ENCODE data around the gene VSTM4. TPM values are rescaled to one million over a fixed set of nuclear protein-coding genes. Genes with fewer than 3 reads are reported as not detected.

VSTM4 gene
- total RNA-seq, 4 donors from 2014 or later, result 10.0 to 21.4 (median 12.6) TPM

- Histone ChIP-seq H3K27me3 (no peaks in the 10 kb centered on the region), H3K4me1 (peaks cover 16 to 20% (median 18%) of the 10 kb centered on the region in 4 donors), H3K36me3 (peaks cover 0 to 5% (median 0%) of the 10 kb centered on the region in 4 donors), H3K27ac (replicated peaks in 1 of 4) (no peak overlapping the region), H3K4me3 (no peak overlapping the region), H3K9me3 (no peaks in the 10 kb centered on the region)
- WGBS, result 73% methylated on average over 4 of the region's 4 CpGs
- intact Hi-C loops (cut with DNase I), result no loop called here
- no peak for TF ChIP-seq EP300 (IDR thresholded peaks at IDR 0.05)
- TF ChIP-seq CTCF (IDR thresholded peaks at IDR 0.05), result no peak
- TF ChIP-seq POLR2AphosphoS5 (IDR thresholded peaks at IDR 0.05), result no peak
- TF ChIP-seq POLR2A (IDR thresholded peaks at IDR 0.05; ENCODE audit: low read depth), result no peak
- no peak for DNase-seq (ENCODE audit: extremely low spot score)
These were observed 20.7 kb downstream of the VSTM4 start for GRCh38 chr10:49094646-49095045.

DNA sequence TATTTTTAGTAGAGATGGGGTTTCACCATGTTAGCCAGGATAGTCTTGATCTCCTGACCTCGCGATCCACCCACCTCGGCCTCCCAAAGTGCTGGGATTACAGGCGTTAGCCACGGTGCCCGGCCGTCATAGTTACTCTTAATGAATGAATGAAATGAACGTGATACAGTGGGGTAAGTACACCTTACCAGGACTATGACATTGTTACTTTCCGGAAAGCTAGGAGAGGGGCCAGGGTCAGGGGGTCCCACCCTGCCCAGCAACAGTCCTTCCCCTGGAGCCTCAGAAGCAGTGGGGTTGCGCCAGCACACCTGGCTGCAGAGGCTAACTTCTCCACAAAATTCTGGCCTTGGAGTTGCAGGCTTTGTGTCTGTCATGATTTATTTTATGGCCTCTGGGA lies 21.4 kb downstream of the VSTM4 start:
- TF ChIP-seq EP300 (IDR thresholded peaks at IDR 0.05), result no peak
- Histone ChIP-seq H3K27me3 (no peaks in the 10 kb centered on the region), H3K4me3 (no peak overlapping the region), H3K27ac (replicated peaks in 1 of 4) (no peak overlapping the region), H3K36me3 (peaks cover 0 to 5% (median 0%) of the 10 kb centered on the region in 4 donors), H3K4me1 (peaks cover 22 to 28% (median 22%) of the 10 kb centered on the region in 4 donors), H3K9me3 (no peaks in the 10 kb centered on the region)
- 98% methylated on average over 10 of the region's 10 CpGs for WGBS
- no peak for DNase-seq (ENCODE audit: extremely low spot score)
- intact Hi-C loops (cut with DNase I), result no loop called here

GRCh38 chr10:49092477-49092876 lies 22.8 kb downstream of the VSTM4 start:
- Histone ChIP-seq H3K4me1 (peaks cover 22 to 29% (median 22%) of the 10 kb centered on the region in 4 donors), H3K4me3 (no peak overlapping the region), H3K27ac (replicated peaks in 1 of 4) (no peak overlapping the region), H3K9me3 (peaks cover 0 to 1% (median 0%) of the 10 kb centered on the region in 4 donors), H3K27me3 (no peaks in the 10 kb centered on the region), H3K36me3 (no peaks in the 10 kb centered on the region)
- no peak for DNase-seq (ENCODE audit: extremely low spot score)
- 97% methylated on average over 11 of the region's 11 CpGs for WGBS
- intact Hi-C loops (cut with DNase I), result no loop called here
- TF ChIP-seq POLR2A (IDR thresholded peaks at IDR 0.05; ENCODE audit: low read depth), result no peak
- TF ChIP-seq POLR2AphosphoS5 (IDR thresholded peaks at IDR 0.05), result no peak
- no peak for TF ChIP-seq CTCF (IDR thresholded peaks at IDR 0.05)
- TF ChIP-seq EP300 (IDR thresholded peaks at IDR 0.05), result no peak

DNA sequence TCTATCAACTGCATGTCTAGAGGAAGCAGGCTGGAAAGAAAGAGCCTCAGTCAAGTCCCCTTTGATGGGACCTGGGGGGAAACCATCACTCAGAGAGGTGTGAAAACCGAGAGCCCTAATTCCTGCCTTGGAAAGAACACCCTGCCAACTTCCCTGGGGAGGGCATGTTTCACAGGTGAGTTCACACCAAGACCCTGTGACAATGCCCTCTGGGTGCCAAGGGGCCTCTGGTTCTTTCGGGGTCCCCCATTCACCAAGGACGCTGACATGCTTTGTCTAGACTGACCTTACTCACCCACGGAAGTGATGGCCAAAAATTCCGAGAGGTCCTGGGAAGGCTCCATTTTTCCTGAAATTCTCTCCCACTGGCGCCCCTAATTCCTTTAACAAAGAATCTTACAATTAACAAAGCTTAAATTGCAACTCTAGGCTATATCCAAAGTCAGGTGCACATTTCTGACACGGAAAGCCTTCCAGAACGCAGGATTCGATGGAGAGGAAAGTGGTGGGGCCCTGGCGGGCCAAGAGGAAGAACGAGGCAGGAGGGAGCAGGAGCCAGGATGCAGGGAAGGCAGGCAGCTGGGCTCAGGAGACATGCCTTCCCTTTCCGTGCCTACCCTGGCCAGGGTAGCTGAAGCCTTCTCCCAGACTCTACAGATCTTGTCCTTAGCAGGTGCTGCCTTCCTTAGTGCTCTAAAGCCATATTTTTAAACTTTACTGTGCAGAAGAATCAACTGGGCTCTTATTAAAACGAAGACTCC lies 23.7 kb downstream of the VSTM4 start:
- WGBS, result 93% methylated on average over 12 of the region's 13 CpGs
- H3K36me3 ChIP-seq, result no peaks in the 10 kb centered on the region
- no peak overlapping the region for H3K27ac ChIP-seq (replicated peaks in 1 of 4)
- DNase-seq (ENCODE audit: extremely low spot score), result no peak
- peaks cover 0 to 10% (median 5%) of the 10 kb centered on the region in 4 donors for H3K9me3 ChIP-seq
- intact Hi-C loops (cut with DNase I), result no loop called here
- no peak for TF ChIP-seq POLR2AphosphoS5 (IDR thresholded peaks at IDR 0.05)
- H3K4me3 ChIP-seq, result no peak overlapping the region
- peaks cover 22 to 29% (median 22%) of the 10 kb centered on the region in 4 donors for H3K4me1 ChIP-seq
- no peaks in the 10 kb centered on the region for H3K27me3 ChIP-seq

GRCh38 chr10:49090696-49091380 lies 24.5 kb downstream of the VSTM4 start:
- TF ChIP-seq CTCF (IDR thresholded peaks at IDR 0.05), result no peak
- no peak for TF ChIP-seq POLR2A (IDR thresholded peaks at IDR 0.05; ENCODE audit: low read depth)
- no peak for TF ChIP-seq EP300 (IDR thresholded peaks at IDR 0.05)
- TF ChIP-seq POLR2AphosphoS5 (IDR thresholded peaks at IDR 0.05), result no peak
- H3K27ac ChIP-seq (replicated peaks in 1 of 4), result no peak overlapping the region
- H3K4me3 ChIP-seq, result no peak overlapping the region
- H3K36me3 ChIP-seq, result no peaks in the 10 kb centered on the region
- 98% methylated on average over 5 of the region's 6 CpGs for WGBS
- no peak for DNase-seq (ENCODE audit: extremely low spot score)
- H3K4me1 ChIP-seq, result peaks cover 22 to 25% (median 22%) of the 10 kb centered on the region in 4 donors
- intact Hi-C loops (cut with DNase I), result no loop called here
- no peaks in the 10 kb centered on the region for H3K27me3 ChIP-seq
- peaks cover 0 to 14% (median 11%) of the 10 kb centered on the region in 4 donors for H3K9me3 ChIP-seq
